NCI-H2107 treated with DMSO at 0.1 percent for 48 hours (cell line): ENCODE data around the gene CYGB.

Source experiments
- DNase-seq: peaks from one replicate; lab custom pipeline; 2025; ENCODE audit not compliant: unreplicated experiment; lab: John Stamatoyannopoulos, UW

Gene CYGB

GRCh38 chr17:76501827-76502307, 35.6 kb downstream of the CYGB start:
- DNase-seq, result no peak

DNA sequence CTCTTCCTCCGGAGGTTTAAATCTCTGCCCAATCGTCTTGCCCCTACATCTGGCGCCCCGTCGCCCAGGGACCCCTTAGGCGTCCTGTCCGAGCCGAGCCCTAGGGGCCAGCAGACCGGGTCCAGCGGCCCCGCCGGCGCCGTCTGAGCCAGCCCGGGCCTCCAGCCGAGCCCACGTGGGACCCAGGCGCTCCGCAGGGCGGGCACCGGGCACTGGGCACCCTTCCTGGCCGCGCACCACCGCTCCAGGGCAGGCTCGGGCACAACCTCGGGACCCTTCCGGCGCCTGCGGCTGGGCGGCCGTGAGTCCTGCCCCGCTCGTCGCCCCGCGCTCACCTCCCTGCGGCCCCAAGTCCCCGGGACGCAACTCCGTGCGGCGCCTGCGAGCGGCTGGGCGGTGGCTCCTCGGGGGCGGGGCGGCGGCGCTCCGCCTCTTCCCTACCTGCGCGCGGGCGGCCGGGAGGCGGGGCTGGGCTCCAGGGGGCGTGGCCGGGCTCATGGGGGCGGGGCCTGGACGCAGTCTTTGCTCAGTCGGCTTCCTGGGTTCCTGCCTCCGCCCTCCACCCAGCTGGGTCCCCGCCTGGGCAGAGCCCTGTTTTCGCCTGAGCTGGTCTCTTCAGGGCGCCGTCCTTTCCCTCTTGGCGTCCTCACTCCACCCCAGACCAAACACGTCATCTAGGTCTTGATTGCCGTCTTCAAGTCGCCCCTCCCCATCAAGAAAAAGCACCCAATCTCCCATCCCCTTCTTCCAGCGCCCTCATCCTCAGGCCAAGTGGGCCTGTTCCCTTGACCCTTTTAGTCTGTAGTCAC, 36.3 kb downstream of the CYGB start, which contains the start of gene RHBDF2:
Gene RHBDF2, minus strand, starts transcription at position 406 of the 809 bp plus-strand sequence. CDS start 19,899 bp downstream, outside the sequence.
- DNase-seq, result peak; percentile 46

- DNase-seq, result no peak
Observed at GRCh38 chr17:76500747-76501017, 36.8 kb downstream of the CYGB start.

DNA sequence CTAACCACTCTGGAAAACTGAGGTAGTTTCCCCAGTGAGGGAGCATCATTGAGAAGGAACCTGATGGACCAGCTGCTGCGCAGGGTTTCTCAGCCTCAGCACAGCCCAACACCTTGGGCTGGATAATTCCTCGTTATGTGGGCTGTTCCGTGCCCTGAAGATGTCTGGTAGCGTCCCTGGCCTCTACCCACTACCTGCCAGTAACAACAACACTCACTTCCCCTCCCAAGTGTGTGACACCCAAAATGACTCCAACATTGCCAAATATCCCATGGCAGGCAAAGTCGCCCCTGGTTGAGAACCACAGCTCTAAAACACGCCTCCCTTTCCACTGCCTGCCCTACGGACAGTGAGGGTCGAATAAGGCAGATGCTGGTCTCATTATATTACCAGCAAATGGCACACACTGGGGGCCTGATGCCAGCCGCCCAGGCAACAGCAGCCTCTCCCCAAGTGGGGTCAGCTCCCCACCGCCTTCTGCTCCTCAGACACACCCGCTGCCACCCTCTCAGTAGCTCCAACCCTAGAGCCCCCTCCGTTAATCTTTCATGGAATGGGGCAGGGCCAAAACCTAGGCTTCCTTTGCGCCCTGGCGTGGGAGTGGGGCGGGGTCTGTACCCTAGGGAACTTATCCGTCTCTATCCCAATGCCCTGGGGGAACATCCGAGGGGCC, 37.3 kb downstream of the CYGB start:
- DNase-seq, result no peak

- DNase-seq, result no peak
Observed at GRCh38 chr17:76499267-76499667, 38.2 kb downstream of the CYGB start.

GRCh38 chr17:76498876-76499251, 38.6 kb downstream of the CYGB start:
- no peak for DNase-seq

DNA sequence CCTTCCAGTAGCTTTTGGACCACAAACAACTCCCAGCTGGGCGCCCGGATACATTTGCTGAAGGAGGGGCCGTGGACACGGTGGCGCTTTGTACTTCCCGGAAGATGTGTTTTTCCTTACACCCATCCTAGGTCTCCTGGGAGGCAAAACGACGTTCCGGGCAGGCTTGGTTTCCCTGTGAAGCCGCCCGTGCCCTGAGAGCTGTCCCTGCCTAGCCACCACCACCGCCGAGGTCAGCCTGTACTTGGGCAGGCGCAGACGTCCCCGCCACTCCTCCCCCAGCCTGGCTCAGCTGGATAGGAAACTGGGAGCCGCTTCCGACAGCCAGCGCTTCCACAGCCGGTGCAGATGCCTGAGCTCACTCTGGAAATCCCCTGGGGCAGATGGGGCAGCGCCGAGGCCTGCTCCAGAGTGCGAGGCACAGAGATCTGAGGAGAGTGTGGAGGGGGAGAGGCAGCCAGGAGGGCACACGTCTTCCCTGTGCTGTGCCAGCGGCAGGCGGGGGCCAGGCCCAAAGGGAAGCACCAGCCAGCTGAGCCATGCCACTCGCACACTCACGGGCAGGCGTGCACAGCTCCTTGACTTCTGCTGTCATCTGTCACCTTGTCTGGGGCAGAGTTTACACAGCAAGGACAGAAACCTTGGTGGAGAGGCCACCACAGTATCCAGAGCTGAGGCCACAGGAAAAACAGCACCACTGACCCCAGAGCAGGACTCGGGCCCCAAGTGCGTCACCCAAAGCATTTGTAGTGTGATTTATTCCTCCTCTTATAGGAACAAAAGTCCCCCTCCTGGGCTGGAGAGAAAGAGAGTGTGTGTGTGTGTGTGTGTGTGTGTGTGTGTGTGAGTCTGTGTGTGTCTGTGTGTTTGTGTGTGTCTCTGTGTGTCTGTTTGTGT, 39.3 kb downstream of the CYGB start:
- peak; percentile 67 for DNase-seq

GRCh38 chr17:76497699-76497978, 39.9 kb downstream of the CYGB start:
- DNase-seq, result no peak

- DNase-seq, result no peak
Observed at GRCh38 chr17:76496464-76496863, 41.0 kb downstream of the CYGB start.

DNA sequence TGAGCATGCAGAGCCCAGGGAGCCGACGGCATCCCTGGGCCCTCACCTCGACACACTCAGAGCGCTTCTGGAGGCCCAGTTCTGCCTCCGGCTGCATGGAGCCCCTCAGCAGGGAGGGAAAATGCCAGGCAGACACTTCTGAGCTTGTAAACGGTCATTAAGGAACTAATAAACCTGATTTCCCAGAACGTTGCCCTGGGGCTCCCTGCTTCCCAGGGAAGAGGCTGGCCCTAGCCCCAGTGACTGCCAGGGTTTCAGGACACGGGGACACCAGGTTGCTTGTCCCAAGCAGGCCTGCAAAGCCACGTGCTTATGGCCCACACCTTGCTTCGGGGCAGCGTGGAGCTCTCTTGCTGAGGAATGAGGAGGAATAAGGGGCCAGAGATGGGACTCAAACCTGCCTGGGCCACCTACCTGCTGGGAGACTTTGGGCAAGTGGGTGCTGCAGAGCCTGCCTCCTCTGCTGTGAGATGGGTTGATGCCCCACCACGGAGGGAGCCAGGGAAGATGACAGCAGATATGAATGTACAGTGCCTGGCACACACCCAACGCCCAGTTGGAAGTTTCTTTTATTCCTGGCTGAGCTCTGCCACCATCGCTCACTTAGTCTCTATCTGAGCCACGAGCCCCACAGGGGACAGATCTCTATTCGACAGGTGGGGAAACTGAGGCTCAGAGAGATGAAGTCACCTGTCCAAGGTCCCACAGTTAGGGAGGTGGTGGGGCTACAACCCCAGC, 41.7 kb downstream of the CYGB start:
- no peak for DNase-seq

DNA sequence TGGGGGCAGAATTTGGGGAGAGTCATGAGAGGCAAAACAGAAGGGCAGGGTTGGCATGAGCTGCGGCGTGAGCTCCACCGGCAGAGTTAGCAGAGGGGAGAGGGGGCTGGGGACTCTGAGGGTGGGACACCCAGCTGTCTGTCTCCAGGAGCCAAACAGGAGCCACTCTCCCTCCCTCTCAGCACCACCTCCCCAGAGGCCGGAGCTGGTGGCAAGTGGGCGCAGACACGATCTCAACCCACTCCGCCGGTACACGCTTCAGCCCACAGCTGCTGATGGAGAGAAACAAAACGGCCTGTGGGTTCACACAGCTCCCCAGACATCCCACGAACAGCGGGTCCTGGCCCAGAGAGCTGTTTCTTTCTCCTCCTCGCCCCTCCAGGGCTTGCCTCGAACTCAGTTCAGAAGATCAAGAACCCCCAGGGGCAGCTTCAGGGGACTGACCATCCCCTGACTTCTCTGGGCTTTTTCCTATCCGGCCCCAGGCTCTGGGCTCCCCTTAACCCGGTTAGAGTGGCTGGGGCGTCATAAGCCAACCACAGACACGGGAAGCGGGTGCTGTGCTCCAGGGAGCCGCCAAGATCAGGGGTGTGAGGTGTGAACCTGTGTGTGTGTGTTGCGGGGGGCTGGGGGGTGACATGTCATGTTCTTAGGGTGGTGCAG, 43.9 kb downstream of the CYGB start:
- no peak for DNase-seq

DNA sequence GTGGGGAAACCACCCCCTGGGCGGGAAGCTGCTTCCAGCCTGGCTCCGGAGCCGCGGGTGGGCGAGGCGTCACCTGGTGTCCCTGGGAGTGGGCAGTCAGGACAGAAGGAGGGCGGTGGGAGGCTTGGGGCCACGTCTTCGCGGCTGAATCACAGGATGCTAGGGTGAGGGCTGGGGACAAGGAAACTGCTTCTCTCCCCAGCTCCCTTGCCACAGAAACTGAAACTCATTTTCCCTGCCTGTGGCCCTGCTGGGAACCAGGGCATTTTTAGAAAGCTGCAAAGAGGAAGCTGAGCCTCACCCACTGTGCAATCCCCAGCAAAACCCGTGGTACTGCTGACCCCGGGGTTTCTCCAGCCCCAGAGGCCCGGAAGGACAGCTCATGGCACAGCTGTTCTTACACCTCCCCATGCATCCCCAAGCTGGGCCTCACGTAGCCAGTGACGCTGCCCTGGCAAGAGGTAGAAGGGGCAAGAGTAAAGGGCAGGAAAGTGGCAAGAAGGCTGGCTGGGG, 44.5 kb downstream of the CYGB start:
- DNase-seq, result no peak

GRCh38 chr17:76492123-76492988, 45.2 kb downstream of the CYGB start:
- peak; percentile 55 for DNase-seq

DNA sequence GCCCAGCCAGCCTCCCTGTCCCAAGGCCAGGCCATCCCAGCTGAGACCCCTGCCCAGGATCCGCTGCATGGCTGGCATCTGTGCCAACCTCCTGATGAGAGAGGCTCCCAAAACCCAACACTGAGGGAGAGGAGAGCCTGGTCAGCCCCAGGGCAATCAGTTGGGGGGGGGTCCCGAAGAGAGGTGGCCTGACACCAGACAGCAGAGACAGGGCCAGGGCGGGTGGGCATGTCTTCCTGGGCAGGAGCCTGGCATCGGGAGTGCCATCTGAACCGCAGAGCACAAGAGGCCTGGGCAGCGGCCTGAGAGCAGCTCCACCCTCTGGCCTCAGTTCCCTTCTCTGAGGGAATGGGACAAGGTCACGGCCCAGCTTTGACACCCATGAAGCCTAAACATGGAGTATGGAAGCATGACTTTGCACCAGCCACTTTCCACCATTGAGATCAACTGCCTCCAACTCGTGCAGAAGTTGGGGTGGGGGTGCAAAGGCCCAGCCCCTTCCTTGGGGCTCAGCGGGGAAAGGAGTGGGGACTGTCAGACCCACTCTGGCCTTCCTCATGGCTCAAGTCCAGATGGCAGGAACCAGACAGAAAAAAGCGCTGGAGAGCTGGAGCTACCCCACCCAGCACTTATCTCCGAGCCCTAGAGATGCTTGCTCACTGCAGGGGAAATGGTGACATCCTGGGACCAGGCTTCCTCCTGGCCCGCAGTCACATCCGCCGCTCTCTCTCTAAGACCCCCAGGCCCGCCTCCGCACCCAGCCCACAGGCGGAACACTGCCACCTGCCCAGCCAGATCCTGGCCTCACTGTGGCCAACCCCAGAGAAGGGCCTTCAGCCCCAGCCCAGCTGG, 46.0 kb downstream of the CYGB start:
- no peak for DNase-seq

DNA sequence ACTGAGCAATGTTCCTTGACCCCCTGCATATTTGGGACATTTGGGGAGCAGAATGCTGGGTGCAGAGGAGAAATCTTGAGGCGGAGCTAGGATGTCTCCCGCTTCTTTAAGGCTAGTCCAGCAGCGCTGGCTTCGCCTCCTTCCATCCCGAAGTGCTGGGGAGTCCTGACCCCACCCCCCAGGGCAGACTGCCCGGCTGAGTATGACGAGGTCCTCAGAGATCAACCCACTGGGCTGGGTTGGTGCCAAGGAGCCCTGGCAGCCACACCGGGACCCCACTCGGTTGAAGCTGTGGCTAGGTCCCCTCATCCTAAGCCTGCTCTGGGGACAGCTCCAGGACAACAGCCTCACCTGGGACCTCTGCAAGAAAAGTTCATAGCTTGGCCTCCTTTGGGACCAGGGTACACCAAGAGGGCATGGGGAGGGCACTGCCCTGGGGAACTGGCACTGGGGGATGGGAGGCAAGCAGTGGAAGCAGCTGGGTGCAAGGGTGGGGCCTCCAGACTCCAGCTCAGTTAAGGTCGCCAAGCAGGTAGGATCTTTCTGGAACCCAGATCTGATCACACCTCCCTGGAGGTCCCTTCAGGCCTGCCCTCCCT, 47.3 kb downstream of the CYGB start:
- no peak for DNase-seq

DNA sequence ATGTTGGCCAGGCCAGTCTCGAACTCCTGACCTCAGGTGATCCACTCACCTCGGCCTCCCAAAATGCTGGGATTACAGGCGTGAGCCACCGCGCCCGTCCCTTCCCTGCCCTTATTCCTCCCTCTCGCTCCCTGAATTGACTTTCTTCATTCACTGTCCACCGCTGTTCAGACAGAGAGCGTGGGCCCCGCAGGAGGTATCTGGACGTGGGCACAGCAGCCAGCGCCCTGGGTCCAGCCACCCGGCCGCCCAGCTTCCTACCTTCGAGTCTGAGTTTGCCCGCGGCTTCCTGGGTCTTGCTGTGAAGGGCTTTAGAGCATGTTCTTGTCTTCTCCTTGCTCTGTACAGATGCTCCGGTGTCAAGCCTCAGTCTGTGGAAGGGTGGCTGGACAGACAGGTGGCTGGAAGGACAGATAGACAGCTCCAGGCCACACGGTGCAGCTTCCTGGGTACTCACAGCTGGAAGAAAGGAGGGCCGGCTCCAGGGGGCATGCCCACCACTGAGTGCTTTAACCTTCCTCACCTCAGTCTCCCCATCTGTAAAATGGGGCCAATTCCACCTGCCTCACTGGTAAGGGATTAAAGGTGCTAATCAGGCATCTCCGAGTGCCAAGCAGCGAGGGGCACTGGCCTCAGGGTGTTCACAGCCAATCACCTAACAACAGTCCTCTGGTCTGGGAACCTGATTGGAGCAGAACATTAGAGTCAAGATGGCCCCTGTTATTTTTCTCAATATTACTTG, 49.9 kb downstream of the CYGB start:
- DNase-seq, result no peak

DNA sequence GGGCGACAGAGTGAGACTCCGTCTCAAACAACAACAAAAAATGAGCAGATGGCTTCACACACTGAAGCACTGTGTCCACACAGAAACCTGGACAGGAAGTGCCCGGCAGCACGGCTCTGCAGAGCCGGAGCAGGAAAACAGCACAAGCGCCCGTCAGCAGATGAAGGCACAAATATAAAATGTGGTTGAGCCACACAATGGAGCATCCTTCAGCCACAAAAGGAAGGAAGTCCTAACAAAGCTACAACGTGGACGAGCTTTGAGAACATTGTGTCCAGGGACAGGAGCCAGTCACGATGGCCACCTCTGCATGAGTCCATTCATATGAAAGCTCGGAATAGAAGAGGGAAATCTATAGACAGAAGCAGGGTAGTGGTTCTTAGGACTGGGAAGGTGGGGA, 51.9 kb downstream of the CYGB start:
- no peak for DNase-seq
